Stimulated activated CD8-positive, alpha-beta memory T cell treated with anti-CD3 and anti-CD28 coated beads, Interleukin-7, amount 100 ng/mL, for 1 hour (primary cell): ENCODE results near the gene MAGEB5.
"Not testable (repeated sequence)": the region's sequence is repeated elsewhere in the genome, so short reads cannot be mapped to it uniquely, and the experiment has no call there.

ENCODE experiments used
- DNase-seq, 2 donors: peaks; one replicate each; pipeline ENCODE4 v3.0.0-alpha.2; 2020; ENCODE audit warnings: low read depth in 2 of 2

The MAGEB5 gene

GRCh38 chrX:26215869-26216268 lies at the start of gene MAGEB5:
TSS of gene MAGEB5 (plus strand) at chrX:26216169. CDS start at chrX:26217302, 1,133 bp downstream.
- no peak for DNase-seq

- no peak for DNase-seq
Measured at GRCh38 chrX:26192204-26192603, 23.8 kb upstream of the MAGEB5 start, which contains the start of gene MAGEB6. TSS of gene MAGEB6 (plus strand) at chrX:26192440. CDS start at chrX:26193847, 1,407 bp downstream.

- DNase-seq = no peak
Measured at GRCh38 chrX:26203561-26203960, 12.4 kb upstream of the MAGEB5 start.

DNA sequence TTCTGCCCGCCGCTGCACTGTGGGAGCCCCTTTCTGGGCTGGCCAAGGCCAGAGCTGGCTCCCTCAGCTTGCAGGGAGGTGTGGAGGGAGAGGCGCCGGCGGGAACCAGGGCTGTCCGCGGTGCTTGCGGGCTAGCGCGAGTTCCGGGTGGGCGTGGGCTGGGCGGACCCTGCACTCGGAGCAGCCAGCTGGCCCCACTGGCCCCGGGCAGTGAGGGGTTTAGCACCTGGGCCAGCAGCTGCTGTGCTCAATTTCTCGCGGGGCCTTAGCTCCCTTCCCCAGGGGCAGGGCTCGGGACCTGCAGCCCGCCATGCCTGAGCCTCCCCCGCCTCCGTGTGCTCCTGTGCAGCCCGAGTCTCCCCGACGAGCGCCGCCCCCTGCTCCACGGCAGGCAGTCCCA lies 11.3 kb upstream of the MAGEB5 start:
- DNase-seq = not testable (repeated sequence)

- no peak for DNase-seq
Measured at GRCh38 chrX:26208012-26208411, 8.0 kb upstream of the MAGEB5 start.

GRCh38 chrX:26219351-26219750 lies 3.4 kb downstream of the MAGEB5 start:
- DNase-seq = no peak

- DNase-seq = no peak
Measured at GRCh38 chrX:26234177-26234576, 18.2 kb downstream of the MAGEB5 start.

DNA sequence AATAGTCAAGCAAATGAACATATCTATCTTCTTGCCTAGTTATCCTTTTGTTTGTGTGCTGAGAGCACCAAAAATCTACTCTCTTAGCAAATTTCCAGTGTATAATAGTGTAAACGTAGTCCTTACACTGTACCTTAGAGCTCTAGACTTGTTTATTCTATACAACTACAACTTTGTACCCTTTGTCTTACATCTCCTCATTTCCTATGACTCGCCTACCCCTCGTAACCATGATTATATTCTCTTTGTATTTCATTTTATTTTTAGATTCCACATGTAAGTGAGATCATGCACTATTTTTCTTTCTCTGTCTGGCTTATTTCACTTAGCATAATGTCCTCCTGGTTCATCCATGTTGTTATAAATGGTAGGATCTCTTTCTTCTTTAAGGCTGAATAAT lies 37.6 kb downstream of the MAGEB5 start:
- DNase-seq = no peak

DNA sequence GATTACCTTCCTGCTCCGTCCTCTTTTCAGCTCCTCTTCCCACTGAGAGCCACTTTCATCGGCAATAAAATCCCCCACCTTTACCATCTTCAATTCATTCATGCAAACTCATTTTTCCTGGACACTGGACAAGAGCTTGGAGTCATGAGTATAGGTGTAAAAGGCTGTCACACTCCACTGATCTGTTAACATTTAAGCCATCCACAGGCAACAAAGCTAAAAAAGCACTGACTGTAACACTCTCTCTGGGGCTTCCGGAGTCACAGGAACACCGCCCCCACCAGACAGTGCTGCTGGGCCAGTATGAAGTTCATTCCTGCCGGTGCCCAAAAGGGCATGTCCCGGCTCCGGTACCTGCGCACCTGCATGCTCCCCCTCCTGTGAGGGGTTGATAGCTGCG lies 38.5 kb downstream of the MAGEB5 start:
- no peak for DNase-seq

DNA sequence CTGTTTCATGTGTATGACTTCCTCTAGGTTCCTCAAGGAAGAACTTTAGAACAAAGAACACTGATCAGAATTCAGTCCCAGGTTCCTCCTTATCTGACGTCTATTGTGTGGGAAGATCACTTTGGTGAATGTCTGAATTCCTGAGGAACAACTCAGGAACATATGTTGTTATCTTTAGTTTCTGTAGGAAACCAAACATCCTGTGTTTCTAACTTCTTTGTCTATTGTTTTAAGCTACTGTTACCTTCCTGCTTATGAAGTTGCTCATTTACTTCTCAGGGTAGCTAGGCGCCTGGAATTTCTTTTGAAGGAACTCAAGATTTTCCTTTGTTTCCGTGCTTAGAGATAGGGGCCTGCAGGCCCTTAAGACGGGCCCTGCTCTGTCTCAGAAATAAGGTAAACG lies 46.2 kb downstream of the MAGEB5 start:
- no peak for DNase-seq
